Mononuclear cell (primary cell): Measurements from ENCODE around the gene GORAB. TPM values are rescaled to one million over a fixed set of nuclear protein-coding genes. Genes with fewer than 3 reads are reported as not detected.

ENCODE experiments used
- H3K27me3 ChIP-seq: 2 replicates; pipeline ENCODE4 v1.6.0; 2011; ENCODE audit warnings: low read length, control low read depth; ENCODE audit not compliant: insufficient read depth
- H3K4me1 ChIP-seq: 2 replicates; pipeline ENCODE4 v1.5.1; 2011; ENCODE audit warnings: mild to moderate bottlenecking, low read length, control low read depth; ENCODE audit not compliant: insufficient read depth
- H3K4me3 ChIP-seq: 2 replicates; pipeline ENCODE4 v1.5.1; 2011; ENCODE audit warnings: mild to moderate bottlenecking, low read length, moderate library complexity
- H3K9me3 ChIP-seq: 2 replicates; pipeline ENCODE4 v1.5.1; 2011; ENCODE audit warnings: low read depth, mild to moderate bottlenecking, control low read depth, low read length
- total RNA-seq: library from RNA; depleted of rRNA; stranded (reverse); fragments of >200 nt; gene quantifications from one replicate; pipeline ENCODE4 v1.2.3, GENCODE V29; 2012

Gene GORAB
- total RNA-seq, 1 donor, result 30.1 TPM

- Histone ChIP-seq H3K4me1 (peaks cover 12% of the 10 kb centered on the region), H3K4me3 (no peak overlapping the region), H3K27me3 (no peaks in the 10 kb centered on the region), H3K9me3 (no peaks in the 10 kb centered on the region)
Observed at GRCh38 chr1:170559166-170559565, 27.2 kb downstream of the GORAB start.

- Histone ChIP-seq H3K4me3 (no peak overlapping the region), H3K4me1 (peaks cover 12% of the 10 kb centered on the region), H3K9me3 (no peaks in the 10 kb centered on the region), H3K27me3 (no peaks in the 10 kb centered on the region)
Observed at GRCh38 chr1:170560681-170561285, 28.8 kb downstream of the GORAB start.

- no peaks in the 10 kb centered on the region for H3K9me3 ChIP-seq
- no peaks in the 10 kb centered on the region for H3K27me3 ChIP-seq
- H3K4me1 ChIP-seq, result peaks cover 12% of the 10 kb centered on the region
- no peak overlapping the region for H3K4me3 ChIP-seq
Observed at GRCh38 chr1:170562646-170563338, 30.8 kb downstream of the GORAB start.

GRCh38 chr1:170567214-170567613, 35.2 kb downstream of the GORAB start:
- no peaks in the 10 kb centered on the region for H3K27me3 ChIP-seq
- H3K9me3 ChIP-seq, result no peaks in the 10 kb centered on the region
- H3K4me1 ChIP-seq, result peaks cover 12% of the 10 kb centered on the region
- no peak overlapping the region for H3K4me3 ChIP-seq

GRCh38 chr1:170568197-170568596, 36.2 kb downstream of the GORAB start:
- peaks cover 3% of the 10 kb centered on the region for H3K4me1 ChIP-seq
- H3K27me3 ChIP-seq, result no peaks in the 10 kb centered on the region
- H3K4me3 ChIP-seq, result no peak overlapping the region
- no peaks in the 10 kb centered on the region for H3K9me3 ChIP-seq

- H3K4me1 ChIP-seq, result no peaks in the 10 kb centered on the region
- no peaks in the 10 kb centered on the region for H3K27me3 ChIP-seq
- H3K9me3 ChIP-seq, result no peaks in the 10 kb centered on the region
- H3K4me3 ChIP-seq, result no peak overlapping the region
Observed at GRCh38 chr1:170576980-170577379, 45.0 kb downstream of the GORAB start.

GRCh38 chr1:170578359-170578758, 46.4 kb downstream of the GORAB start:
- H3K9me3 ChIP-seq, result no peaks in the 10 kb centered on the region
- H3K4me1 ChIP-seq, result no peaks in the 10 kb centered on the region
- no peaks in the 10 kb centered on the region for H3K27me3 ChIP-seq
- H3K4me3 ChIP-seq, result no peak overlapping the region

GRCh38 chr1:170580636-170581440, 48.9 kb downstream of the GORAB start:
- H3K4me1 ChIP-seq, result no peaks in the 10 kb centered on the region
- no peaks in the 10 kb centered on the region for H3K9me3 ChIP-seq
- no peak overlapping the region for H3K4me3 ChIP-seq
- no peaks in the 10 kb centered on the region for H3K27me3 ChIP-seq

- no peaks in the 10 kb centered on the region for H3K9me3 ChIP-seq
- H3K27me3 ChIP-seq, result no peaks in the 10 kb centered on the region
- H3K4me3 ChIP-seq, result no peak overlapping the region
- no peaks in the 10 kb centered on the region for H3K4me1 ChIP-seq
Observed at GRCh38 chr1:170583186-170583585, 51.2 kb downstream of the GORAB start.

- Histone ChIP-seq H3K4me3 (no peak overlapping the region), H3K27me3 (peaks cover 11% of the 10 kb centered on the region), H3K9me3 (no peaks in the 10 kb centered on the region), H3K4me1 (no peaks in the 10 kb centered on the region)
Observed at GRCh38 chr1:170586321-170587252, 54.6 kb downstream of the GORAB start.

- peaks cover 14% of the 10 kb centered on the region for H3K27me3 ChIP-seq
- no peaks in the 10 kb centered on the region for H3K9me3 ChIP-seq
- no peak overlapping the region for H3K4me3 ChIP-seq
Observed at GRCh38 chr1:170587253-170587593, 55.3 kb downstream of the GORAB start.

GRCh38 chr1:170590921-170591705, 59.1 kb downstream of the GORAB start:
- Histone ChIP-seq H3K27me3 (peaks cover 14% of the 10 kb centered on the region), H3K9me3 (no peaks in the 10 kb centered on the region), H3K4me3 (no peak overlapping the region), H3K4me1 (no peaks in the 10 kb centered on the region)

More at GRCh38 chr1:170587253-170587593, 55.3 kb downstream of the GORAB start:
- H3K4me1 ChIP-seq, result no peaks in the 10 kb centered on the region

GRCh38 chr1:170592591-170593111, 60.7 kb downstream of the GORAB start:
- peaks cover 14% of the 10 kb centered on the region for H3K27me3 ChIP-seq
- H3K4me1 ChIP-seq, result no peaks in the 10 kb centered on the region
- no peaks in the 10 kb centered on the region for H3K9me3 ChIP-seq
- no peak overlapping the region for H3K4me3 ChIP-seq
